ENCODE measurements around the gene HDGF.

Gene HDGF

GRCh38 chr1:156727926-156728598, 23.4 kb downstream of the HDGF start, which contains the start of gene METTL25B:
TSS of gene METTL25B (plus strand) at chr1:156728469. CDS start at chr1:156729105, 636 bp downstream.
- no CpG with 5 or more reads among the region's 46 CpGs for WGBS (ENCODE audit: extremely low coverage, insufficient coverage, insufficient read length)
- Histone ChIP-seq H2BK12ac (ENCODE audit: low read length) (no peak within 1 kb of the TSS), H3K79me1 (ENCODE audit: low read length) (peaks cover 7% of the 10 kb centered on the region), H2AFZ (ENCODE audit: insufficient read depth, low read length, poor library complexity) (peak within 1 kb of the TSS; percentile 72), H3K9me3 (ENCODE audit: insufficient read depth, low read depth, low read length) (peaks cover 2% of the 10 kb centered on the region), H2AK5ac (ENCODE audit: low read length) (peak within 1 kb of the TSS; percentile 8), H2BK120ac (ENCODE audit: insufficient read depth, low read length, poor library complexity) (peak within 1 kb of the TSS; percentile 7), H3K23ac (ENCODE audit: low read length) (no peak within 1 kb of the TSS), H3K27ac (ENCODE audit: low read depth, low read length) (peak within 1 kb of the TSS; percentile 35), H3K4me2 (ENCODE audit: low read length) (peak within 1 kb of the TSS; percentile 99), H4K12ac (ENCODE audit: low read depth, low read length) (peak within 1 kb of the TSS; percentile 59), H3K79me2 (ENCODE audit: control insufficient read depth, insufficient read depth, low read length, poor library complexity) (peaks cover 6% of the 10 kb centered on the region), H2BK5ac (ENCODE audit: low read depth, low read length, poor library complexity) (peak within 1 kb of the TSS; percentile 60), H3K4me1 (ENCODE audit: control insufficient read depth in 1 of 2, insufficient read depth in 2 of 2, low read length in 2 of 2) (peaks cover 8 to 21% of the 10 kb centered on the region in 2 experiments), H3K18ac (ENCODE audit: low read length) (peak within 1 kb of the TSS; percentile 39), H3K14ac (ENCODE audit: low read length) (peak within 1 kb of the TSS; percentile 78), H4K91ac (ENCODE audit: low read depth, low read length) (peak within 1 kb of the TSS; percentile 76), H3K36me3 (ENCODE audit: control insufficient read depth in 1 of 2, insufficient read depth in 2 of 2, low read length in 2 of 2) (peaks cover 12 to 25% of the 10 kb centered on the region in 2 experiments), H3K4ac (ENCODE audit: low read depth, low read length) (peak within 1 kb of the TSS; percentile 61), H4K8ac (ENCODE audit: low read depth, low read length) (peak within 1 kb of the TSS; percentile 82), H3K27me3 (ENCODE audit: insufficient read depth, low read length) (no peaks in the 10 kb centered on the region), H3K4me3 (ENCODE audit: low read depth, low read length) (peak within 1 kb of the TSS; percentile 97), H3K9ac (ENCODE audit: low read length) (peak within 1 kb of the TSS; percentile 97)
- peak; percentile 75 to 83 for DNase-seq

- no peak overlapping the region for H2AK5ac ChIP-seq (ENCODE audit: low read length)
- no peak overlapping the region for H4K91ac ChIP-seq (ENCODE audit: low read depth, low read length)
- H2BK5ac ChIP-seq (ENCODE audit: low read depth, low read length, poor library complexity): no peak overlapping the region
- H3K4me1 ChIP-seq (ENCODE audit: control insufficient read depth in 1 of 2, insufficient read depth in 2 of 2, low read length in 2 of 2): peaks cover 8 to 21% of the 10 kb centered on the region in 2 experiments
- H3K4me3 ChIP-seq (ENCODE audit: low read depth, low read length): peak overlapping the region; percentile 97
- no peak overlapping the region for H3K23ac ChIP-seq (ENCODE audit: low read length)
- H4K8ac ChIP-seq (ENCODE audit: low read depth, low read length): no peak overlapping the region
- peaks cover 7% of the 10 kb centered on the region for H3K79me1 ChIP-seq (ENCODE audit: low read length)
- H3K9me3 ChIP-seq (ENCODE audit: insufficient read depth, low read depth, low read length): peaks cover 2% of the 10 kb centered on the region
- WGBS (ENCODE audit: extremely low coverage, insufficient coverage, insufficient read length): no CpG with 5 or more reads among the region's 7 CpGs
- no peak overlapping the region for H2BK120ac ChIP-seq (ENCODE audit: insufficient read depth, low read length, poor library complexity)
- H3K36me3 ChIP-seq (ENCODE audit: control insufficient read depth in 1 of 2, insufficient read depth in 2 of 2, low read length in 2 of 2): peaks cover 15 to 30% of the 10 kb centered on the region in 2 experiments
- peak overlapping the region; percentile 97 for H3K9ac ChIP-seq (ENCODE audit: low read length)
- H3K27me3 ChIP-seq (ENCODE audit: insufficient read depth, low read length): no peaks in the 10 kb centered on the region
- peak overlapping the region; percentile 99 for H3K4me2 ChIP-seq (ENCODE audit: low read length)
- peak overlapping the region; percentile 49 for H3K4ac ChIP-seq (ENCODE audit: low read depth, low read length)
- H3K14ac ChIP-seq (ENCODE audit: low read length): no peak overlapping the region
- H2AFZ ChIP-seq (ENCODE audit: insufficient read depth, low read length, poor library complexity): no peak overlapping the region
- H3K79me2 ChIP-seq (ENCODE audit: control insufficient read depth, insufficient read depth, low read length, poor library complexity): peaks cover 6% of the 10 kb centered on the region
- DNase-seq: no peak
- no peak overlapping the region for H4K12ac ChIP-seq (ENCODE audit: low read depth, low read length)
- H3K27ac ChIP-seq (ENCODE audit: low read depth, low read length): no peak overlapping the region
- no peak overlapping the region for H2BK12ac ChIP-seq (ENCODE audit: low read length)
- no peak overlapping the region for H3K18ac ChIP-seq (ENCODE audit: low read length)
Measured at GRCh38 chr1:156727492-156727891, 24.0 kb downstream of the HDGF start.

DNA sequence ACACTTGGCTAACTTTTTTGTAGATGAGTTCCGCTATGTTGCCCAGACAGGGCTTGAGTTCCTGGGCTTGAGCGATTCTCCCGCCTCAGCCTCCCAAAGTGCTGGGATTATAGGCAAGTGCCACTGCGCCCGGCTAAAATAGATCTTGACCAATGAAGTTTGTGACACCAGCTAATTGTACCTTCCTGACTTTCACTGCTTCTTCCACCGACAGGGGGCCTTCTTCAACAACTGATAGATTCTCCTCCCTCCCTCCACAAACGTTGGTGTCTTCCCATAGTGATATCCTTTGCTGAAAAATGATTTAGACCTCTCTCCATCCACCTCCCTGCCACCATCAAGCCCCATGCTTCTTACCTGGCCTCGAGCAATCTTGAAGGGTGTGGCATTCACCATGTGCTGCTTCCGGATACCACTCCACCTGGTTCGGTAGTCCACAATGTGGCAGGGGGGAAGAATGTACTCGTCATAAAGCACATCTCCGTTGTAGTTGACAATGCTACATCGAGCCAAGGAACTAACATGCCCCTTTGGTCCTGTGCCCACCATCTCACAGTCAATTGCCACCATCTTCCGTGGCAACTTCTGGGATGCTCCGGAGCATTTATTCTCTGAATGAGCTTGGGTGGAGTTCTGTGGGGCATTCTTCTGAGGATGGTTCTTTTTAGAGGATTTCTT, 24.8 kb downstream of the HDGF start:
- Histone ChIP-seq H3K79me1 (ENCODE audit: low read length) (peaks cover 7% of the 10 kb centered on the region), H3K27me3 (ENCODE audit: insufficient read depth, low read length) (no peaks in the 10 kb centered on the region)

GRCh38 chr1:156725683-156726280, 25.7 kb downstream of the HDGF start:
- H3K9me3 ChIP-seq (ENCODE audit: insufficient read depth, low read depth, low read length): peaks cover 2% of the 10 kb centered on the region
- H3K79me1 ChIP-seq (ENCODE audit: low read length): peaks cover 9% of the 10 kb centered on the region
- no peak overlapping the region for H4K8ac ChIP-seq (ENCODE audit: low read depth, low read length)
- peaks cover 20 to 35% of the 10 kb centered on the region in 2 experiments for H3K36me3 ChIP-seq (ENCODE audit: control insufficient read depth in 1 of 2, insufficient read depth in 2 of 2, low read length in 2 of 2)
- H3K4ac ChIP-seq (ENCODE audit: low read depth, low read length): no peak overlapping the region
- H2BK120ac ChIP-seq (ENCODE audit: insufficient read depth, low read length, poor library complexity): no peak overlapping the region
- peak overlapping the region; percentile 55 for H3K4me2 ChIP-seq (ENCODE audit: low read length)
- H3K14ac ChIP-seq (ENCODE audit: low read length): no peak overlapping the region
- no peak overlapping the region for H4K91ac ChIP-seq (ENCODE audit: low read depth, low read length)
- no peak overlapping the region for H3K27ac ChIP-seq (ENCODE audit: low read depth, low read length)
- no peak overlapping the region for H2AK5ac ChIP-seq (ENCODE audit: low read length)
- peak; percentile 87 to 95 for DNase-seq
- peaks cover 16 to 29% of the 10 kb centered on the region in 2 experiments for H3K4me1 ChIP-seq (ENCODE audit: control insufficient read depth in 1 of 2, insufficient read depth in 2 of 2, low read length in 2 of 2)
- no peak overlapping the region for H3K23ac ChIP-seq (ENCODE audit: low read length)
- H4K12ac ChIP-seq (ENCODE audit: low read depth, low read length): no peak overlapping the region
- no peak overlapping the region for H2BK12ac ChIP-seq (ENCODE audit: low read length)
- no peaks in the 10 kb centered on the region for H3K27me3 ChIP-seq (ENCODE audit: insufficient read depth, low read length)
- no peak overlapping the region for H3K9ac ChIP-seq (ENCODE audit: low read length)
- H2AFZ ChIP-seq (ENCODE audit: insufficient read depth, low read length, poor library complexity): no peak overlapping the region
- no peak overlapping the region for H3K4me3 ChIP-seq (ENCODE audit: low read depth, low read length)
- no peak overlapping the region for H2BK5ac ChIP-seq (ENCODE audit: low read depth, low read length, poor library complexity)
- H3K18ac ChIP-seq (ENCODE audit: low read length): no peak overlapping the region
- H3K79me2 ChIP-seq (ENCODE audit: control insufficient read depth, insufficient read depth, low read length, poor library complexity): peaks cover 6% of the 10 kb centered on the region
- no CpG with 5 or more reads among the region's 18 CpGs for WGBS (ENCODE audit: extremely low coverage, insufficient coverage, insufficient read length)

More for the DNA sequence above, 24.8 kb downstream of the HDGF start:
- peaks cover 2% of the 10 kb centered on the region for H3K9me3 ChIP-seq (ENCODE audit: insufficient read depth, low read depth, low read length)
- H3K4me2 ChIP-seq (ENCODE audit: low read length): peak overlapping the region; percentile 99
- peak; percentile 41 to 75 for DNase-seq
- no peak overlapping the region for H3K4ac ChIP-seq (ENCODE audit: low read depth, low read length)
- H3K36me3 ChIP-seq (ENCODE audit: control insufficient read depth in 1 of 2, insufficient read depth in 2 of 2, low read length in 2 of 2): peaks cover 15 to 29% of the 10 kb centered on the region in 2 experiments
- no peak overlapping the region for H3K27ac ChIP-seq (ENCODE audit: low read depth, low read length)
- peaks cover 8 to 21% of the 10 kb centered on the region in 2 experiments for H3K4me1 ChIP-seq (ENCODE audit: control insufficient read depth in 1 of 2, insufficient read depth in 2 of 2, low read length in 2 of 2)
- H2BK12ac ChIP-seq (ENCODE audit: low read length): no peak overlapping the region
- H4K91ac ChIP-seq (ENCODE audit: low read depth, low read length): no peak overlapping the region
- no CpG with 5 or more reads among the region's 15 CpGs for WGBS (ENCODE audit: extremely low coverage, insufficient coverage, insufficient read length)
- H2BK5ac ChIP-seq (ENCODE audit: low read depth, low read length, poor library complexity): no peak overlapping the region
- H2AK5ac ChIP-seq (ENCODE audit: low read length): no peak overlapping the region
- H3K18ac ChIP-seq (ENCODE audit: low read length): no peak overlapping the region
- no peak overlapping the region for H4K8ac ChIP-seq (ENCODE audit: low read depth, low read length)
- H3K4me3 ChIP-seq (ENCODE audit: low read depth, low read length): peak overlapping the region; percentile 3
- H2AFZ ChIP-seq (ENCODE audit: insufficient read depth, low read length, poor library complexity): no peak overlapping the region
- H3K14ac ChIP-seq (ENCODE audit: low read length): no peak overlapping the region
- H3K23ac ChIP-seq (ENCODE audit: low read length): no peak overlapping the region
- H2BK120ac ChIP-seq (ENCODE audit: insufficient read depth, low read length, poor library complexity): no peak overlapping the region
- no peak overlapping the region for H3K9ac ChIP-seq (ENCODE audit: low read length)
- H4K12ac ChIP-seq (ENCODE audit: low read depth, low read length): no peak overlapping the region
- H3K79me2 ChIP-seq (ENCODE audit: control insufficient read depth, insufficient read depth, low read length, poor library complexity): peaks cover 6% of the 10 kb centered on the region
